WTC11 (cell line): ENCODE data around the gene SPOPL. TPM values are rescaled to one million over a fixed set of nuclear protein-coding genes. Genes with fewer than 3 reads are reported as not detected.

ENCODE experiments used
- ATAC-seq: fragments of 200-7000 bp; cut with Tn5 transposase; 2 replicates; pipeline ENCODE4 v1.10.0; 2021; ENCODE audit warnings: mild to moderate bottlenecking, moderate library complexity
- CTCF ChIA-PET: fragments of 300-600 bp; sonication (Branson Sonifier 250); formaldehyde crosslinking; loops from one replicate; lab custom pipeline; 2021; ENCODE audit warnings: antibody characterized with exemption; lab: Charles Lee
- POLR2A ChIA-PET: fragments of 350-600 bp; sonication (Branson Sonifier 250); formaldehyde crosslinking; loops from one replicate; lab custom pipeline; 2021; ENCODE audit warnings: antibody characterized with exemption; lab: Charles Lee
- DNase-seq: peaks from one replicate; pipeline ENCODE4 v3.0.0; 2021; ENCODE audit warnings: low spot score
- H3K27ac Mint-ChIP-seq: 2 replicates; pipeline ENCODE4 v1.8.0; 2021; ENCODE audit warnings: mixed read lengths
- H3K27me3 Mint-ChIP-seq: 2 replicates; pipeline ENCODE4 v1.8.0; 2021; ENCODE audit warnings: low read depth, mild to moderate bottlenecking, moderate library complexity, mixed read lengths
- H3K36me3 Mint-ChIP-seq: 2 replicates; pipeline ENCODE4 v1.8.0; 2021; ENCODE audit warnings: mixed read lengths
- H3K4me1 Mint-ChIP-seq: 2 replicates; pipeline ENCODE4 v1.8.0; 2022; ENCODE audit warnings: mixed read lengths
- H3K4me3 Mint-ChIP-seq: 2 replicates; pipeline ENCODE4 v1.8.0; 2021; ENCODE audit warnings: mild to moderate bottlenecking, moderate library complexity, mixed read lengths
- H3K9me3 Mint-ChIP-seq: 2 replicates; pipeline ENCODE4 v1.8.0; 2021; ENCODE audit warnings: mixed read lengths
- GRHL2 ChIP-seq: fragments of 250-450 bp; sonication (Bioruptor Pico); IDR thresholded peaks from 2 replicates; pipeline ENCODE4 v1.8.0; 2022; ENCODE audit warnings: mild to moderate bottlenecking, moderate library complexity; ENCODE audit not compliant: insufficient replicate concordance, severe bottlenecking
- JUN ChIP-seq: sonication (generic); formaldehyde crosslinking; IDR thresholded peaks from 2 replicates; pipeline ENCODE4 v1.8.0; 2023; ENCODE audit warnings: mild to moderate bottlenecking, missing genetic modification reagents
- NFYB ChIP-seq: sonication (generic); formaldehyde crosslinking; conservative IDR thresholded peaks from 2 replicates; pipeline ENCODE4 v1.8.0; 2022; ENCODE audit warnings: low read depth, missing genetic modification reagents
- SMAD3 ChIP-seq: sonication (generic); formaldehyde crosslinking; IDR thresholded peaks from 2 replicates; pipeline ENCODE4 v1.8.0; 2022; ENCODE audit warnings: missing genetic modification reagents, mild to moderate bottlenecking, borderline replicate concordance
- SMAD4 ChIP-seq: sonication (generic); formaldehyde crosslinking; IDR thresholded peaks from 2 replicates; pipeline ENCODE4 v1.8.0; 2022; ENCODE audit warnings: mild to moderate bottlenecking, missing genetic modification reagents
- SOX15 ChIP-seq: fragments of 250-450 bp; sonication (Bioruptor Pico); IDR thresholded peaks from 2 replicates; pipeline ENCODE4 v1.9.0; 2021; ENCODE audit warnings: mild to moderate bottlenecking
- SP1 ChIP-seq: sonication (generic); formaldehyde crosslinking; conservative IDR thresholded peaks from 2 replicates; pipeline ENCODE4 v1.8.1; 2022; ENCODE audit warnings: missing genetic modification reagents
- TEAD1 ChIP-seq: sonication (generic); formaldehyde crosslinking; IDR thresholded peaks from 2 replicates; pipeline ENCODE4 v1.8.0; 2022; ENCODE audit warnings: mild to moderate bottlenecking, missing genetic modification reagents
- ZNF121 ChIP-seq: sonication (generic); formaldehyde crosslinking; IDR thresholded peaks from 2 replicates; pipeline ENCODE4 v1.8.0; 2023; ENCODE audit warnings: missing genetic modification reagents
- ZNF232 ChIP-seq: sonication (generic); formaldehyde crosslinking; IDR thresholded peaks from 2 replicates; pipeline ENCODE4 v1.8.0; 2022; ENCODE audit warnings: mild to moderate bottlenecking, missing genetic modification reagents
- ZNF396 ChIP-seq: fragments of 250-450 bp; sonication (Bioruptor Pico); IDR thresholded peaks from 2 replicates; pipeline ENCODE4 v1.8.0; 2021; ENCODE audit warnings: mild to moderate bottlenecking, moderate library complexity, borderline replicate concordance
- ZNF423 ChIP-seq: fragments of 250-450 bp; sonication (Bioruptor Pico); IDR thresholded peaks from 2 replicates; pipeline ENCODE4 v2.1.2; 2022; ENCODE audit warnings: mild to moderate bottlenecking, moderate library complexity
- ZNF671 ChIP-seq: fragments of 250-450 bp; sonication (Bioruptor Pico); IDR thresholded peaks from 2 replicates; pipeline ENCODE4 v1.8.0; 2021; ENCODE audit warnings: mild to moderate bottlenecking
- total RNA-seq: library from RNA; stranded (reverse); gene quantifications from 3 replicates; pipeline ENCODE4 v1.2.3, GENCODE V29; 2021
- TF ChIP-seq, protein P1 (sequence below): sonication (generic); formaldehyde crosslinking; IDR thresholded peaks from 2 replicates; pipeline ENCODE4 v1.8.1; 2022; ENCODE audit warnings: low read depth, mild to moderate bottlenecking, moderate library complexity, missing genetic modification reagents, borderline replicate concordance
- TF ChIP-seq, protein P2 (sequence below): sonication (generic); formaldehyde crosslinking; IDR thresholded peaks from 2 replicates; pipeline ENCODE4 v1.8.1; 2022; ENCODE audit warnings: low read depth, missing genetic modification reagents, borderline replicate concordance
- TF ChIP-seq, protein P3 (sequence below): sonication (generic); formaldehyde crosslinking; IDR thresholded peaks from 2 replicates; pipeline ENCODE4 v1.8.0; 2022; ENCODE audit warnings: mild to moderate bottlenecking, missing genetic modification reagents
- TF ChIP-seq, protein P4 (sequence below): sonication (generic); formaldehyde crosslinking; IDR thresholded peaks from 2 replicates; pipeline ENCODE4 v1.8.0; 2023; ENCODE audit warnings: missing genetic modification reagents
- TF ChIP-seq, protein P5 (sequence below): fragments of 250-450 bp; sonication (Bioruptor Pico); conservative IDR thresholded peaks from 2 replicates; pipeline ENCODE4 v1.9.0; 2021; ENCODE audit warnings: mild to moderate bottlenecking
- TF ChIP-seq, protein P6 (sequence below): sonication (generic); formaldehyde crosslinking; IDR thresholded peaks from 2 replicates; pipeline ENCODE4 v1.8.0; 2022; ENCODE audit warnings: mild to moderate bottlenecking, missing genetic modification reagents
- TF ChIP-seq, protein P7 (sequence below): sonication (generic); formaldehyde crosslinking; conservative IDR thresholded peaks from 2 replicates; pipeline ENCODE4 v1.8.1; 2022; ENCODE audit warnings: mild to moderate bottlenecking, missing genetic modification reagents
- TF ChIP-seq, protein P8 (sequence below): sonication (generic); formaldehyde crosslinking; IDR thresholded peaks from 2 replicates; pipeline ENCODE4 v1.8.1; 2023; ENCODE audit warnings: mild to moderate bottlenecking, missing genetic modification reagents, borderline replicate concordance

SPOPL gene
- total RNA-seq, 1 experiment from 2014 or later, result 13.3 TPM

DNA sequence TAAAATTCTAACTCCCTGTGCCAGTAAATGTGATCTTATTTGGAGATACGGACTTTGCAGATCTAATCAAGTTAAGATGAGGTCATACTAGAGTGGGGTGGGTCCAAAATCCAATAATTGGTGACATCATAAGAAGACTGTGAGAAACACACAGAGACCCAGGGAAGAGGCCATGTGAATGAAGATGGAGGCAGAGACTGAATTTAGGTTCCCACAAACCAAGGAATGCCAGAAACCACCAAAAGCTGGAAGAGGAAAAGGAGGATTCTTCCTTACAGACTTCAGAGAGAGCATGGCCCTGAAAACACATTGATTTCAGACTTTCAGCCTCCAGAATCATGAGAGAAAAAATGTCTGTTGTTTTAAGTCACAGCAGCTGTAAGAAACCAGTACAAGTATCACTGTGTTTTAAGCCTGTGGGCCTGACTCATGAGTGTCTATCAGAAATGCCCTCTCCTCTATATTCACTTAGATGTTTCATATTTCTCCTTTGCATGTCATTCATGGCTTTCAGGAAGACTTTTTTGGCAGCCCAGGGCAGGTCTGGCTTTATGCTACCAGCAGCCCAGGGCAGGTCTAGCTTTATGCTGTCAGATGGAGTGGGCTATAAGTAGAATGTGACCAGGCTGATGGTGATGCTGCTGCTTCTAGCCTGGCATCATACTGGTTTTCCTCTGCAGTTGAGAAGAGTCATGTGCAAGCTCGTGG lies 100.0 kb downstream of the SPOPL start:
- Mint-ChIP-seq H3K27ac (no peak overlapping the region), H3K9me3 (no peaks in the 10 kb centered on the region), H3K36me3 (no peaks in the 10 kb centered on the region), H3K4me3 (no peak overlapping the region), H3K4me1 (peaks cover 12% of the 10 kb centered on the region), H3K27me3 (no peaks in the 10 kb centered on the region)
- ChIA-PET CTCF (interaction anchor here (1.3 kb wide), 1 partner anchor 225 kb away, joined by 3 read pairs; no protein-coding TSS in a partner anchor), POLR2A (no interaction called here)
- TF ChIP-seq ZNF121, result no peak
- TF ChIP-seq SMAD4 (CRISPR knock-in tag), result no peak
- TF ChIP-seq, protein P1, sequence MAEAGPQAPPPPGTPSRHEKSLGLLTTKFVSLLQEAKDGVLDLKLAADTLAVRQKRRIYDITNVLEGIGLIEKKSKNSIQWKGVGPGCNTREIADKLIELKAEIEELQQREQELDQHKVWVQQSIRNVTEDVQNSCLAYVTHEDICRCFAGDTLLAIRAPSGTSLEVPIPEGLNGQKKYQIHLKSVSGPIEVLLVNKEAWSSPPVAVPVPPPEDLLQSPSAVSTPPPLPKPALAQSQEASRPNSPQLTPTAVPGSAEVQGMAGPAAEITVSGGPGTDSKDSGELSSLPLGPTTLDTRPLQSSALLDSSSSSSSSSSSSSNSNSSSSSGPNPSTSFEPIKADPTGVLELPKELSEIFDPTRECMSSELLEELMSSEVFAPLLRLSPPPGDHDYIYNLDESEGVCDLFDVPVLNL (CRISPR knock-in tag), result no peak
- no peak for TF ChIP-seq ZNF396 (CRISPR knock-in tag)
- TF ChIP-seq ZNF423 (CRISPR knock-in tag), result no peak
- TF ChIP-seq, protein P2, sequence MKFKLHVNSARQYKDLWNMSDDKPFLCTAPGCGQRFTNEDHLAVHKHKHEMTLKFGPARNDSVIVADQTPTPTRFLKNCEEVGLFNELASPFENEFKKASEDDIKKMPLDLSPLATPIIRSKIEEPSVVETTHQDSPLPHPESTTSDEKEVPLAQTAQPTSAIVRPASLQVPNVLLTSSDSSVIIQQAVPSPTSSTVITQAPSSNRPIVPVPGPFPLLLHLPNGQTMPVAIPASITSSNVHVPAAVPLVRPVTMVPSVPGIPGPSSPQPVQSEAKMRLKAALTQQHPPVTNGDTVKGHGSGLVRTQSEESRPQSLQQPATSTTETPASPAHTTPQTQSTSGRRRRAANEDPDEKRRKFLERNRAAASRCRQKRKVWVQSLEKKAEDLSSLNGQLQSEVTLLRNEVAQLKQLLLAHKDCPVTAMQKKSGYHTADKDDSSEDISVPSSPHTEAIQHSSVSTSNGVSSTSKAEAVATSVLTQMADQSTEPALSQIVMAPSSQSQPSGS (CRISPR knock-in tag), result no peak
- TF ChIP-seq, protein P3, sequence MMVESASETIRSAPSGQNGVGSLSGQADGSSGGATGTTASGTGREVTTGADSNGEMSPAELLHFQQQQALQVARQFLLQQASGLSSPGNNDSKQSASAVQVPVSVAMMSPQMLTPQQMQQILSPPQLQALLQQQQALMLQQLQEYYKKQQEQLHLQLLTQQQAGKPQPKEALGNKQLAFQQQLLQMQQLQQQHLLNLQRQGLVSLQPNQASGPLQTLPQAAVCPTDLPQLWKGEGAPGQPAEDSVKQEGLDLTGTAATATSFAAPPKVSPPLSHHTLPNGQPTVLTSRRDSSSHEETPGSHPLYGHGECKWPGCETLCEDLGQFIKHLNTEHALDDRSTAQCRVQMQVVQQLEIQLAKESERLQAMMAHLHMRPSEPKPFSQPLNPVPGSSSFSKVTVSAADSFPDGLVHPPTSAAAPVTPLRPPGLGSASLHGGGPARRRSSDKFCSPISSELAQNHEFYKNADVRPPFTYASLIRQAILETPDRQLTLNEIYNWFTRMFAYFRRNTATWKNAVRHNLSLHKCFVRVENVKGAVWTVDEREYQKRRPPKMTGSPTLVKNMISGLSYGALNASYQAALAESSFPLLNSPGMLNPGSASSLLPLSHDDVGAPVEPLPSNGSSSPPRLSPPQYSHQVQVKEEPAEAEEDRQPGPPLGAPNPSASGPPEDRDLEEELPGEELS (CRISPR knock-in tag), result no peak
- TF ChIP-seq SMAD3 (CRISPR knock-in tag), result no peak
- TF ChIP-seq, protein P4, sequence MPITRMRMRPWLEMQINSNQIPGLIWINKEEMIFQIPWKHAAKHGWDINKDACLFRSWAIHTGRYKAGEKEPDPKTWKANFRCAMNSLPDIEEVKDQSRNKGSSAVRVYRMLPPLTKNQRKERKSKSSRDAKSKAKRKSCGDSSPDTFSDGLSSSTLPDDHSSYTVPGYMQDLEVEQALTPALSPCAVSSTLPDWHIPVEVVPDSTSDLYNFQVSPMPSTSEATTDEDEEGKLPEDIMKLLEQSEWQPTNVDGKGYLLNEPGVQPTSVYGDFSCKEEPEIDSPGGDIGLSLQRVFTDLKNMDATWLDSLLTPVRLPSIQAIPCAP, result no peak
- TF ChIP-seq, protein P5, sequence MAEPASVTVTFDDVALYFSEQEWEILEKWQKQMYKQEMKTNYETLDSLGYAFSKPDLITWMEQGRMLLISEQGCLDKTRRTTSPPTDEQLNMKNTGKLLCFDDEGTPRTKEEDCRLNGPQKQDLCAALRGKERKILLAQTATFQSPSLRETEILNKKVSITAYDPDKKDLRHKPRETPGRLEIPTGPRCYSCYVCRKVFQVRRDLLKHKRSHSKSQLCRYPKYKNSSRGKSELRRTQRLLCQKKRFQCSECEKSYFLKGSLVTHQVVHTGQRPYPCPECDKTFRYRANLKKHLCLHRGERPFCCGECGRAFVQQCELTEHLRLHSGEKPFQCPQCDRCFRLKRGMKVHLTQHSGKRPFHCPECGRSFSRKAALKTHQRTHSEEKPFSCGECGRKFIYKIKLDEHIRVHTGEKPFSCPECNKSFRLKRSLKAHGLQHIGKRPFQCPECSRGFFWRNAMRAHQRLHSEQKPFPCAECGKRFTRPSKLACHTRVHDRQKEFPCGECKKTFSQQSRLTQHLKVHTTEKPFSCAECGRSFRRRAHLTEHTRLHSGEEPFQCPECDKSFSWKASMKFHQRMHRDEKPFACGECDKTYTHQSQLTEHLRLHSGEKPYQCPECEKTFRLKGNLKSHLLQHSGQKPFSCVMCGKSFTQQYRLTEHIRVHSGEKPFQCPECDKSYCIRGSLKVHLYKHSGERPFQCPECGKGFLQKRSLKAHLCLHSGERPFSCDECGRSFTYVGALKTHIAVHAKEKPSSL (CRISPR knock-in tag), result no peak
- TF ChIP-seq ZNF232 (CRISPR knock-in tag), result no peak
- no peak for TF ChIP-seq SP1
- TF ChIP-seq, protein P6, sequence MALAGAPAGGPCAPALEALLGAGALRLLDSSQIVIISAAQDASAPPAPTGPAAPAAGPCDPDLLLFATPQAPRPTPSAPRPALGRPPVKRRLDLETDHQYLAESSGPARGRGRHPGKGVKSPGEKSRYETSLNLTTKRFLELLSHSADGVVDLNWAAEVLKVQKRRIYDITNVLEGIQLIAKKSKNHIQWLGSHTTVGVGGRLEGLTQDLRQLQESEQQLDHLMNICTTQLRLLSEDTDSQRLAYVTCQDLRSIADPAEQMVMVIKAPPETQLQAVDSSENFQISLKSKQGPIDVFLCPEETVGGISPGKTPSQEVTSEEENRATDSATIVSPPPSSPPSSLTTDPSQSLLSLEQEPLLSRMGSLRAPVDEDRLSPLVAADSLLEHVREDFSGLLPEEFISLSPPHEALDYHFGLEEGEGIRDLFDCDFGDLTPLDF (CRISPR knock-in tag), result no peak
- TF ChIP-seq ZNF671, result no peak
- no peak for TF ChIP-seq SOX15
- TF ChIP-seq, protein P7, sequence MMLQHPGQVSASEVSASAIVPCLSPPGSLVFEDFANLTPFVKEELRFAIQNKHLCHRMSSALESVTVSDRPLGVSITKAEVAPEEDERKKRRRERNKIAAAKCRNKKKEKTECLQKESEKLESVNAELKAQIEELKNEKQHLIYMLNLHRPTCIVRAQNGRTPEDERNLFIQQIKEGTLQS (CRISPR knock-in tag), result no peak
- DNase-seq (no peak), ATAC-seq (no peak)

DNA sequence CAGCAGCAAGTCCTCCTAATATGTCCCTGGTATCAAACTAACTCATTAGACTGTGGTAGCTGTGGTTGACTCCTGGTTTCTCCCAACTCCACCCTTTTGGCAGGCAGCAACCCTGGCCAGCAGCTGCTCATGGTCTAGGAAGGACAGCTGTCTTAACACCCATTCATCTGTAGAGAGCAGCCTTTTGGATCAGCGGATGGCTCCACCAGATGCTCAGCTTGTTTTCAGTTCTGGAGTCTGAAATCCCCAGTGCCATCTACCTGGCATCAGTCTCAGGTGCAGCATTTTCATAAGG lies 100.5 kb downstream of the SPOPL start:
- CTCF ChIA-PET, result interaction anchor here (1.3 kb wide), 1 partner anchor 225 kb away, joined by 3 read pairs; no protein-coding TSS in a partner anchor
- DNase-seq (no peak), ATAC-seq (peak; percentile 65)
- H3K9me3 Mint-ChIP-seq, result no peaks in the 10 kb centered on the region
- H3K4me3 Mint-ChIP-seq, result no peak overlapping the region
- no peak overlapping the region for H3K27ac Mint-ChIP-seq
- no peaks in the 10 kb centered on the region for H3K27me3 Mint-ChIP-seq
- peaks cover 8% of the 10 kb centered on the region for H3K4me1 Mint-ChIP-seq
- POLR2A ChIA-PET, result no interaction called here
- H3K36me3 Mint-ChIP-seq, result no peaks in the 10 kb centered on the region
- TF ChIP-seq, protein P8, sequence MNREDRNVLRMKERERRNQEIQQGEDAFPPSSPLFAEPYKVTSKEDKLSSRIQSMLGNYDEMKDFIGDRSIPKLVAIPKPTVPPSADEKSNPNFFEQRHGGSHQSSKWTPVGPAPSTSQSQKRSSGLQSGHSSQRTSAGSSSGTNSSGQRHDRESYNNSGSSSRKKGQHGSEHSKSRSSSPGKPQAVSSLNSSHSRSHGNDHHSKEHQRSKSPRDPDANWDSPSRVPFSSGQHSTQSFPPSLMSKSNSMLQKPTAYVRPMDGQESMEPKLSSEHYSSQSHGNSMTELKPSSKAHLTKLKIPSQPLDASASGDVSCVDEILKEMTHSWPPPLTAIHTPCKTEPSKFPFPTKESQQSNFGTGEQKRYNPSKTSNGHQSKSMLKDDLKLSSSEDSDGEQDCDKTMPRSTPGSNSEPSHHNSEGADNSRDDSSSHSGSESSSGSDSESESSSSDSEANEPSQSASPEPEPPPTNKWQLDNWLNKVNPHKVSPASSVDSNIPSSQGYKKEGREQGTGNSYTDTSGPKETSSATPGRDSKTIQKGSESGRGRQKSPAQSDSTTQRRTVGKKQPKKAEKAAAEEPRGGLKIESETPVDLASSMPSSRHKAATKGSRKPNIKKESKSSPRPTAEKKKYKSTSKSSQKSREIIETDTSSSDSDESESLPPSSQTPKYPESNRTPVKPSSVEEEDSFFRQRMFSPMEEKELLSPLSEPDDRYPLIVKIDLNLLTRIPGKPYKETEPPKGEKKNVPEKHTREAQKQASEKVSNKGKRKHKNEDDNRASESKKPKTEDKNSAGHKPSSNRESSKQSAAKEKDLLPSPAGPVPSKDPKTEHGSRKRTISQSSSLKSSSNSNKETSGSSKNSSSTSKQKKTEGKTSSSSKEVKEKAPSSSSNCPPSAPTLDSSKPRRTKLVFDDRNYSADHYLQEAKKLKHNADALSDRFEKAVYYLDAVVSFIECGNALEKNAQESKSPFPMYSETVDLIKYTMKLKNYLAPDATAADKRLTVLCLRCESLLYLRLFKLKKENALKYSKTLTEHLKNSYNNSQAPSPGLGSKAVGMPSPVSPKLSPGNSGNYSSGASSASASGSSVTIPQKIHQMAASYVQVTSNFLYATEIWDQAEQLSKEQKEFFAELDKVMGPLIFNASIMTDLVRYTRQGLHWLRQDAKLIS (CRISPR knock-in tag), result no peak
- TF ChIP-seq ZNF232 (CRISPR knock-in tag) (no peak), JUN (no peak), TEAD1 (CRISPR knock-in tag) (no peak), GRHL2 (CRISPR knock-in tag) (no peak), NFYB (CRISPR knock-in tag) (no peak)
- TF ChIP-seq, protein P4, result no peak
